Smooth muscle cell (in vitro differentiated cells): ENCODE measurements around the gene PELI2. TPM values are rescaled to one million over a fixed set of nuclear protein-coding genes. Genes with fewer than 3 reads are reported as not detected.

Source experiments
- DNase-seq: peaks from one replicate; lab custom pipeline; 2025; ENCODE audit not compliant: unreplicated experiment; lab: John Stamatoyannopoulos, UW
- H2AFZ ChIP-seq: fragments of 200-600 bp; sonication (generic); 2 replicates; pipeline ENCODE4 v1.6.0; 2016; ENCODE audit warnings: antibody characterized with exemption, low read depth, mild to moderate bottlenecking
- H3F3A ChIP-seq: fragments of 200-600 bp; sonication (generic); 2 replicates; pipeline ENCODE4 v1.6.0; 2017; ENCODE audit warnings: antibody characterized with exemption, low read depth
- H3K27ac ChIP-seq: fragments of 200-600 bp; sonication (generic); 2 replicates; pipeline ENCODE4 v1.5.1; 2016; ENCODE audit warnings: low read depth, mild to moderate bottlenecking
- H3K27me3 ChIP-seq: fragments of 200-600 bp; sonication (generic); 2 replicates; pipeline ENCODE4 v1.6.1; 2016; ENCODE audit warnings: low read depth, mild to moderate bottlenecking
- H3K36me3 ChIP-seq: fragments of 200-600 bp; sonication (generic); 2 replicates; pipeline ENCODE4 v1.5.1; 2016; ENCODE audit warnings: low read depth
- H3K4me1 ChIP-seq: fragments of 200-600 bp; sonication (generic); 2 replicates; pipeline ENCODE4 v1.5.1; 2016; ENCODE audit warnings: low read depth
- H3K4me2 ChIP-seq: fragments of 200-600 bp; sonication (generic); 2 replicates; pipeline ENCODE4 v1.6.0; 2016; ENCODE audit warnings: mild to moderate bottlenecking
- H3K4me3 ChIP-seq: fragments of 200-600 bp; sonication (generic); 2 replicates; pipeline ENCODE4 v1.5.1; 2016; ENCODE audit warnings: mild to moderate bottlenecking
- H3K79me2 ChIP-seq: fragments of 200-600 bp; sonication (generic); 2 replicates; pipeline ENCODE4 v1.6.0; 2016; ENCODE audit warnings: low read depth, mild to moderate bottlenecking
- H3K9ac ChIP-seq: fragments of 200-600 bp; sonication (generic); 2 replicates; pipeline ENCODE4 v1.6.0; 2016; ENCODE audit warnings: low read depth
- H3K9me3 ChIP-seq: fragments of 200-600 bp; sonication (generic); replicated peaks from 2 replicates; pipeline ENCODE4 v1.5.1; 2016; ENCODE audit warnings: low read depth
- H4K20me1 ChIP-seq: fragments of 200-600 bp; sonication (generic); 2 replicates; pipeline ENCODE4 v1.6.0; 2016; ENCODE audit warnings: low read depth
- CTCF ChIP-seq: fragments of 200-600 bp; sonication (generic); IDR thresholded peaks from 2 replicates; pipeline ENCODE4 v1.5.1; 2017; ENCODE audit warnings: borderline replicate concordance, mild to moderate bottlenecking, antibody characterized with exemption; ENCODE audit not compliant: insufficient read depth, poor library complexity, severe bottlenecking
- WGBS: methylation state at CpG from one replicate; pipeline ENCODE4 v1.1.7; 2016; ENCODE audit warnings: low lambda C conversion rate; 5-methylcytosine and 5-hydroxymethylcytosine counted together
- polyA plus RNA-seq: library from polyadenylated mRNA; unstranded; fragments of >200 nt; fragmentation: Nextera tagmentation; extraction: Ambion mirVana; gene quantifications from 2 replicates; pipeline ENCODE4 v1.2.1, GENCODE V29; 2016
- total RNA-seq: library from RNA; depleted of rRNA; stranded (reverse); fragments of >200 nt; gene quantifications from 2 replicates; pipeline ENCODE4 v1.2.3, GENCODE V29; 2014

The PELI2 gene
- total and polyA plus RNA-seq, 2 experiments from 2014 or later, result 4.6 to 9.1 TPM

GRCh38 chr14:56324454-56324853 is 206.2 kb downstream of the PELI2 start:
- Histone ChIP-seq H3K9me3 (no peaks in the 10 kb centered on the region), H3K27ac (no peak overlapping the region), H4K20me1 (no peaks in the 10 kb centered on the region), H3K4me1 (no peaks in the 10 kb centered on the region), H3K27me3 (no peaks in the 10 kb centered on the region), H2AFZ (no peak overlapping the region), H3K4me2 (no peak overlapping the region), H3K79me2 (no peaks in the 10 kb centered on the region), H3K9ac (no peak overlapping the region), H3F3A (no peaks in the 10 kb centered on the region), H3K36me3 (no peaks in the 10 kb centered on the region), H3K4me3 (no peak overlapping the region)
- no peak for DNase-seq
- 86% methylated on average over 2 of the region's 2 CpGs for WGBS
- TF ChIP-seq CTCF, result no peak

- no peak for DNase-seq
- Histone ChIP-seq H3K36me3 (no peaks in the 10 kb centered on the region), H3K27me3 (no peaks in the 10 kb centered on the region), H3K9me3 (no peaks in the 10 kb centered on the region), H3K4me1 (no peaks in the 10 kb centered on the region), H3K9ac (no peak overlapping the region), H3K79me2 (no peaks in the 10 kb centered on the region), H4K20me1 (no peaks in the 10 kb centered on the region), H3K4me2 (peak overlapping the region; percentile 37), H3K27ac (no peak overlapping the region), H2AFZ (no peak overlapping the region), H3F3A (no peaks in the 10 kb centered on the region), H3K4me3 (no peak overlapping the region)
- WGBS, result 49% methylated on average over 5 of the region's 5 CpGs
- no peak for TF ChIP-seq CTCF
Measured at GRCh38 chr14:56324856-56325699, 206.9 kb downstream of the PELI2 start.

GRCh38 chr14:56328021-56328420 is 209.8 kb downstream of the PELI2 start:
- H3K4me3 ChIP-seq, result no peak overlapping the region

More at GRCh38 chr14:56328021-56328420, 209.8 kb downstream of the PELI2 start:
- peaks cover 1% of the 10 kb centered on the region for H3K4me1 ChIP-seq
- no peaks in the 10 kb centered on the region for H3K27me3 ChIP-seq
- H2AFZ ChIP-seq, result no peak overlapping the region
- no peak overlapping the region for H3K27ac ChIP-seq
- no peaks in the 10 kb centered on the region for H3K36me3 ChIP-seq
- H4K20me1 ChIP-seq, result no peaks in the 10 kb centered on the region
- DNase-seq, result no peak
- TF ChIP-seq CTCF, result no peak
- H3K9ac ChIP-seq, result no peak overlapping the region
- H3K4me2 ChIP-seq, result no peak overlapping the region
- H3F3A ChIP-seq, result peaks cover 2% of the 10 kb centered on the region
- WGBS, result 96% methylated on average over 3 of the region's 3 CpGs
- H3K9me3 ChIP-seq, result no peaks in the 10 kb centered on the region
- no peaks in the 10 kb centered on the region for H3K79me2 ChIP-seq
